IMR-90 (cell line): ENCODE data around the gene NAPA. TPM values are rescaled to one million over a fixed set of nuclear protein-coding genes. Genes with fewer than 3 reads are reported as not detected.

Experiments
- ATAC-seq: fragments of 200-7000 bp; cut with Tn5 transposase; 2 replicates; pipeline ENCODE4 v1.9.1; 2020; ENCODE audit warnings: low read depth, mild to moderate bottlenecking, moderate library complexity
- BruUV-seq: library from RNA; stranded (reverse); fragments of 400-500 nt; replicated peaks from 2 replicates; lab custom pipeline; 2021; lab: Mats Ljungman, UMichigan
- CTCF ChIA-PET: fragments of 300-600 bp; formaldehyde crosslinking; extraction: SDS; loops from one replicate; lab custom pipeline; 2021; ENCODE audit warnings: antibody characterized with exemption; lab: Yijun Ruan, JAX
- POLR2A ChIA-PET: fragments of 300-600 bp; sonication (Branson Sonifier 250); formaldehyde crosslinking; loops from one replicate; lab custom pipeline; 2022; ENCODE audit warnings: antibody characterized with exemption; ENCODE audit not compliant: unreplicated experiment; lab: Charles Lee
- DNase-seq: peaks from one replicate; pipeline ENCODE4 v3.0.0; 2013
- H2AFZ ChIP-seq: replicated peaks from 2 replicates; pipeline ENCODE3; 2013; ENCODE audit warnings: low read length, mild to moderate bottlenecking; ENCODE audit not compliant: poor library complexity
- H2AK5ac ChIP-seq: 2 replicates; pipeline ENCODE4 v1.6.1; 2013; ENCODE audit warnings: low read depth, low read length, inconsistent platforms
- H2AK9ac ChIP-seq: replicated peaks from 2 replicates; pipeline ENCODE3; 2013; ENCODE audit warnings: mild to moderate bottlenecking, low read depth, low read length, moderate library complexity; ENCODE audit not compliant: poor library complexity
- H2BK120ac ChIP-seq: 2 replicates; pipeline ENCODE4 v1.6.1; 2013; ENCODE audit warnings: low read depth, low read length, inconsistent platforms
- H2BK15ac ChIP-seq: 3 replicates; pipeline ENCODE4 v1.6.1; 2013; ENCODE audit warnings: low read depth, low read length, inconsistent platforms
- H2BK20ac ChIP-seq: 2 replicates; pipeline ENCODE4 v1.6.1; 2013; ENCODE audit warnings: low read depth, mild to moderate bottlenecking, inconsistent platforms, low read length, moderate library complexity
- H2BK5ac ChIP-seq: 2 replicates; pipeline ENCODE4 v1.6.1; 2013; ENCODE audit warnings: mild to moderate bottlenecking, low read depth, low read length, inconsistent platforms; ENCODE audit not compliant: poor library complexity, severe bottlenecking
- H3K14ac ChIP-seq: replicated peaks from 2 replicates; pipeline ENCODE4 v1.6.1; 2013; ENCODE audit warnings: low read depth, low read length, inconsistent platforms
- H3K18ac ChIP-seq: 2 replicates; pipeline ENCODE4 v1.6.1; 2013; ENCODE audit warnings: low read depth, low read length, control low read depth
- H3K23ac ChIP-seq: 2 replicates; pipeline ENCODE4 v1.6.1; 2013; ENCODE audit warnings: low read depth, low read length, inconsistent platforms
- H3K27ac ChIP-seq: 2 replicates; pipeline ENCODE4 v1.5.1; 2013; ENCODE audit warnings: mild to moderate bottlenecking, control low read depth, low read length; ENCODE audit not compliant: insufficient read depth
- H3K27me3 ChIP-seq: 2 replicates; pipeline ENCODE4 v1.6.1; 2013; ENCODE audit warnings: low read length; ENCODE audit not compliant: control insufficient read depth, insufficient read depth
- H3K36me3 ChIP-seq: 2 replicates; pipeline ENCODE4 v1.6.1; 2013; ENCODE audit warnings: low read length, mixed read lengths; ENCODE audit not compliant: control insufficient read depth, insufficient read depth
- H3K4ac ChIP-seq: 2 replicates; pipeline ENCODE4 v1.6.1; 2013; ENCODE audit warnings: low read depth, low read length, inconsistent platforms
- H3K4me1 ChIP-seq: 2 replicates; pipeline ENCODE4 v1.6.1; 2013; ENCODE audit warnings: low read length, mixed read lengths; ENCODE audit not compliant: control insufficient read depth, insufficient read depth
- H3K4me2 ChIP-seq: 2 replicates; pipeline ENCODE4 v1.6.1; 2013; ENCODE audit warnings: low read depth, mild to moderate bottlenecking, control low read depth, low read length, moderate library complexity
- H3K4me3 ChIP-seq: 2 replicates; pipeline ENCODE4 v1.5.1; 2013; ENCODE audit warnings: low read depth, mild to moderate bottlenecking, control low read depth, low read length, moderate library complexity; ENCODE audit not compliant: insufficient read depth
- H3K56ac ChIP-seq: 2 replicates; pipeline ENCODE4 v1.6.1; 2013; ENCODE audit warnings: low read length, inconsistent platforms; ENCODE audit not compliant: insufficient read depth; ENCODE audit errors: extremely low read depth
- H3K79me1 ChIP-seq, 2 experiments: 2 replicates each; pipeline ENCODE4 v1.6.1; 2013; ENCODE audit warnings: low read length in 2 of 2, inconsistent platforms in 1 of 2, low read depth in 1 of 2
- H3K9ac ChIP-seq: 2 replicates; pipeline ENCODE4 v1.6.1; 2013; ENCODE audit warnings: low read depth, low read length, control low read depth
- H3K9me1 ChIP-seq: 2 replicates; pipeline ENCODE4 v1.6.1; 2013; ENCODE audit warnings: low read length, inconsistent platforms; ENCODE audit not compliant: insufficient read depth
- H3K9me3 ChIP-seq: 2 replicates; pipeline ENCODE4 v1.6.1; 2013; ENCODE audit warnings: low read length; ENCODE audit not compliant: control insufficient read depth, insufficient read depth
- H4K20me1 ChIP-seq: 2 replicates; pipeline ENCODE4 v1.6.1; 2013; ENCODE audit warnings: low read length, inconsistent platforms; ENCODE audit not compliant: insufficient read depth
- H4K5ac ChIP-seq: 2 replicates; pipeline ENCODE4 v1.6.1; 2013; ENCODE audit warnings: mild to moderate bottlenecking, low read depth, low read length, control low read depth
- H4K8ac ChIP-seq, 2 experiments: 2 replicates each; pipeline ENCODE4 v1.6.1; 2013; ENCODE audit warnings: low read depth in 2 of 2, low read length in 2 of 2, control low read depth in 1 of 2, inconsistent platforms in 1 of 2
- H4K91ac ChIP-seq: 2 replicates; pipeline ENCODE4 v1.6.1; 2013; ENCODE audit warnings: low read depth, low read length, inconsistent platforms; ENCODE audit not compliant: insufficient read depth
- BHLHE40 ChIP-seq: fragments of 150-350 bp; IDR thresholded peaks from 2 replicates; pipeline ENCODE4 v1.6.1; 2016; ENCODE audit warnings: mild to moderate bottlenecking, low read depth, low read length
- CHD1 ChIP-seq: IDR thresholded peaks from 2 replicates; pipeline ENCODE4 v1.6.1; 2012; ENCODE audit warnings: low read depth, low read length, improper control_type of control experiment
- FOS ChIP-seq: fragments of 150-350 bp; IDR thresholded peaks from 2 replicates; pipeline ENCODE4 v1.6.1; 2016; ENCODE audit warnings: low read depth, low read length
- MAFK ChIP-seq: IDR thresholded peaks from 2 replicates; pipeline ENCODE4 v1.6.1; 2012; ENCODE audit warnings: low read depth, low read length, improper control_type of control experiment
- NFE2L2 ChIP-seq: fragments of 150-350 bp; IDR thresholded peaks from 2 replicates; pipeline ENCODE4 v1.6.1; 2016; ENCODE audit warnings: low read depth, mild to moderate bottlenecking, low read length
- POLR2A ChIP-seq: IDR thresholded peaks from 2 replicates; pipeline ENCODE4 v1.6.1; 2012; ENCODE audit warnings: mild to moderate bottlenecking, low read depth, low read length
- RAD21 ChIP-seq: IDR thresholded peaks from 2 replicates; pipeline ENCODE4 v1.6.1; 2012; ENCODE audit warnings: low read length, improper control_type of control experiment
- RCOR1 ChIP-seq: IDR thresholded peaks from 2 replicates; pipeline ENCODE4 v1.6.1; 2012; ENCODE audit warnings: mild to moderate bottlenecking, low read length, improper control_type of control experiment; ENCODE audit not compliant: insufficient replicate concordance
- RFX5 ChIP-seq: IDR thresholded peaks from 2 replicates; pipeline ENCODE4 v1.8.0; 2012; ENCODE audit warnings: low read depth, mild to moderate bottlenecking, low read length, moderate library complexity
- WGBS, 2 experiments: methylation state at CpG; one replicate each; pipeline versions ENCODE4 v1.1.5 to v1.1.7; 2013; ENCODE audit warnings: missing lambda C conversion rate in 2 of 2; ENCODE audit not compliant: insufficient read length in 1 of 2; ENCODE audit errors: extremely low coverage in 2 of 2; 5-methylcytosine and 5-hydroxymethylcytosine counted together
- dilution Hi-C: fragments of 300-500 bp; cut with HindIII; formaldehyde crosslinking; loops from one replicate; pipeline ENCODE4 v1.14.3; 2018; ENCODE audit warnings: low sequenced_read_pairs; ENCODE audit not compliant: unreplicated experiment
- in situ Hi-C: fragments of 300-500 bp; cut with MboI; formaldehyde crosslinking; loops from 3 replicates; pipeline ENCODE4 v1.14.3; 2019; ENCODE audit warnings: low sequenced_read_pairs, inconsistent platforms, mixed read lengths
- intact Hi-C: fragments of 100-400 bp; cut with micrococcal nuclease; formaldehyde crosslinking; loops from 2 replicates; pipeline ENCODE4 v1.10.0; 2022
- polyA plus RNA-seq, 3 experiments: library from polyadenylated mRNA; depleted of rRNA; stranded (reverse); fragments of >200 nt; gene quantifications; 2 replicates each; pipeline ENCODE4 v1.2.3, GENCODE V29; 2012; ENCODE audit warnings: low replicate concordance in 1 of 3
- total RNA-seq: library from RNA; depleted of rRNA; stranded (reverse); fragments of >200 nt; gene quantifications from 2 replicates; pipeline ENCODE4 v1.2.3, GENCODE V29; 2012

Gene NAPA
- total and polyA plus RNA-seq, 2 of the 4 experiments (the other 2 are of a cell fraction): 76.4 to 126 TPM

GRCh38 chr19:47471381-47471732, 43.5 kb downstream of the NAPA start:
- Histone ChIP-seq H3K4me1 (no peaks in the 10 kb centered on the region), H3K56ac (no peak overlapping the region), H3K4me3 (no peak overlapping the region), H3K27me3 (peaks cover 49% of the 10 kb centered on the region), H4K91ac (no peak overlapping the region), H3K4ac (no peak overlapping the region), H3K9ac (no peak overlapping the region), H3K27ac (no peak overlapping the region), H2BK20ac (no peak overlapping the region), H4K20me1 (no peaks in the 10 kb centered on the region; the same call in 1 of the 2 replicates), H3K9me1 (no peaks in the 10 kb centered on the region), H3K36me3 (no peaks in the 10 kb centered on the region), H2AK9ac (no peak overlapping the region), H2BK15ac (no peak overlapping the region), H3K14ac (no peak overlapping the region), H3K9me3 (peaks cover 5% of the 10 kb centered on the region; the same call in 1 of the 2 replicates), H2BK120ac (no peak overlapping the region), H3K23ac (no peak overlapping the region), H4K8ac (no peak overlapping the region), H2AFZ (no peak overlapping the region), H2AK5ac (no peak overlapping the region), H3K18ac (no peak overlapping the region), H3K4me2 (no peak overlapping the region; the same call in 1 of the 2 replicates), H4K5ac (no peak overlapping the region), H2BK5ac (no peak overlapping the region), H3K79me1 (no peaks in the 10 kb centered on the region)
- ATAC-seq (no peak), DNase-seq (no peak)
- CTCF ChIA-PET: no interaction called here
- dilution Hi-C loops: no loop called here
- no CpG with 5 or more reads among the region's 16 CpGs for WGBS, 2 experiments
- no TSS peak for BruUV-seq
- in situ Hi-C loops: no loop called here
- POLR2A ChIA-PET: no interaction called here
- no peak for TF ChIP-seq CHD1
- no peak for TF ChIP-seq NFE2L2
- TF ChIP-seq MAFK: no peak
- TF ChIP-seq FOS: no peak
- TF ChIP-seq RCOR1: no peak
- no peak for TF ChIP-seq RAD21
- no peak for TF ChIP-seq BHLHE40
- no peak for TF ChIP-seq POLR2A
- TF ChIP-seq RFX5: no peak
- intact Hi-C loops: no loop called here
